Progenitor cell of endocrine pancreas (in vitro differentiated cells): Measurements from ENCODE around the gene NMNAT3. TPM values are rescaled to one million over a fixed set of nuclear protein-coding genes. Genes with fewer than 3 reads are reported as not detected.

ENCODE experiments used
- DNase-seq: peaks from one replicate; pipeline ENCODE4 v3.0.0; 2021; ENCODE audit warnings: low spot score; ENCODE audit not compliant: unreplicated experiment
- H3K27ac Mint-ChIP-seq: 2 replicates; pipeline ENCODE4 v1.8.0; 2021; ENCODE audit warnings: mild to moderate bottlenecking, moderate library complexity, mixed read lengths
- H3K27me3 Mint-ChIP-seq: 2 replicates; pipeline ENCODE4 v1.8.0; 2021; ENCODE audit warnings: mixed read lengths
- H3K36me3 Mint-ChIP-seq: 2 replicates; pipeline ENCODE4 v1.8.0; 2022; ENCODE audit warnings: mixed read lengths; ENCODE audit not compliant: insufficient read depth
- H3K4me1 Mint-ChIP-seq: 2 replicates; pipeline ENCODE4 v1.8.0; 2021; ENCODE audit warnings: low read depth, mixed read lengths
- H3K4me3 Mint-ChIP-seq: 2 replicates; pipeline ENCODE4 v1.8.0; 2021; ENCODE audit warnings: low read depth, mild to moderate bottlenecking, moderate library complexity, mixed read lengths
- H3K9me3 Mint-ChIP-seq: 2 replicates; pipeline ENCODE4 v1.8.0; 2021; ENCODE audit warnings: low read depth, mixed read lengths
- CTCF ChIP-seq: fragments of 200-600 bp; sonication (generic); IDR thresholded peaks from one replicate; pipeline ENCODE4 v1.5.0; 2021; ENCODE audit warnings: antibody characterized with exemption, mild to moderate bottlenecking; ENCODE audit not compliant: unreplicated experiment
- total RNA-seq: library from RNA; stranded (reverse); gene quantifications from 2 replicates; pipeline ENCODE4 v1.2.1, GENCODE V29; 2021

Gene NMNAT3
- total RNA-seq, 1 donor from 2014 or later: 3.5 TPM

GRCh38 chr3:139640456-139640855 lies 37.3 kb downstream of the NMNAT3 start:
- no peak for DNase-seq
- H3K9me3 Mint-ChIP-seq: peaks cover 3% of the 10 kb centered on the region
- no peak overlapping the region for H3K27ac Mint-ChIP-seq
- no peak for TF ChIP-seq CTCF
- no peaks in the 10 kb centered on the region for H3K4me1 Mint-ChIP-seq
- H3K4me3 Mint-ChIP-seq: no peak overlapping the region
- no peaks in the 10 kb centered on the region for H3K27me3 Mint-ChIP-seq
- H3K36me3 Mint-ChIP-seq: no peaks in the 10 kb centered on the region

- Mint-ChIP-seq H3K4me3 (no peak overlapping the region), H3K9me3 (peaks cover 3% of the 10 kb centered on the region), H3K4me1 (no peaks in the 10 kb centered on the region), H3K27me3 (no peaks in the 10 kb centered on the region), H3K36me3 (no peaks in the 10 kb centered on the region), H3K27ac (no peak overlapping the region)
- TF ChIP-seq CTCF: no peak
- DNase-seq: no peak
Measured at GRCh38 chr3:139639662-139640061, 38.1 kb downstream of the NMNAT3 start.

- H3K9me3 Mint-ChIP-seq: no peaks in the 10 kb centered on the region
- H3K27me3 Mint-ChIP-seq: no peaks in the 10 kb centered on the region
- no peaks in the 10 kb centered on the region for H3K4me1 Mint-ChIP-seq
- H3K36me3 Mint-ChIP-seq: no peaks in the 10 kb centered on the region
- TF ChIP-seq CTCF: no peak
- no peak overlapping the region for H3K27ac Mint-ChIP-seq
- DNase-seq: no peak
- H3K4me3 Mint-ChIP-seq: no peak overlapping the region
Measured at GRCh38 chr3:139638518-139638917, 39.3 kb downstream of the NMNAT3 start.

- Mint-ChIP-seq H3K4me1 (peaks cover 2% of the 10 kb centered on the region), H3K9me3 (no peaks in the 10 kb centered on the region), H3K4me3 (no peak overlapping the region), H3K27ac (no peak overlapping the region), H3K27me3 (no peaks in the 10 kb centered on the region), H3K36me3 (no peaks in the 10 kb centered on the region)
- no peak for TF ChIP-seq CTCF
- DNase-seq: no peak
Measured at GRCh38 chr3:139636511-139636910, 41.3 kb downstream of the NMNAT3 start.

GRCh38 chr3:139634111-139634635 lies 43.6 kb downstream of the NMNAT3 start:
- TF ChIP-seq CTCF: no peak
- H3K36me3 Mint-ChIP-seq: no peaks in the 10 kb centered on the region
- H3K9me3 Mint-ChIP-seq: no peaks in the 10 kb centered on the region
- peaks cover 2% of the 10 kb centered on the region for H3K4me1 Mint-ChIP-seq
- no peak overlapping the region for H3K4me3 Mint-ChIP-seq
- no peaks in the 10 kb centered on the region for H3K27me3 Mint-ChIP-seq
- no peak for DNase-seq
- H3K27ac Mint-ChIP-seq: no peak overlapping the region
